SIG-M5 treated with dmso at 0.1 percent for 504 hours (cell line): ENCODE data around the gene ITPR1.

Experiments
- DNase-seq: peaks from one replicate; lab custom pipeline; 2025; ENCODE audit not compliant: unreplicated experiment; lab: John Stamatoyannopoulos, UW

Gene ITPR1

DNA sequence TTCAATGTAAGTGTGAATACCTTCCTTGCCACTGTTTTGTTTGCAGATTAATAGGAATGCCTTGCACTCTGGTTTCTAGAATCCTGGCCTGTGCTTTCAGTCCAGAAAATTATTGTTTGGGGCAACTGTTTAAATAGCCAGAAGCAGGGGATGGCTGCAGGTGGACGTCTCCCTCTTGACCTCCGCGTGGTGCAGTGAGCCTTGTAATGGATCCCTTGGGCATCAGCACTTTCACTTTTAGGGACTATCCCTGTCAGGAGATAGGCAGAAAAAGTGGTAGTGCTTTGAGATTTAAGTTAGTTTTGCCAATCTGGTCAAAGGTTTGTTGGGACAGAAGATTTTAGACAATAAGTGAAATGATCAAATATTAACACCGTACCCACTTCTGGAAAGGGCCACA is 307.4 kb downstream of the ITPR1 start:
- no peak for DNase-seq

DNA sequence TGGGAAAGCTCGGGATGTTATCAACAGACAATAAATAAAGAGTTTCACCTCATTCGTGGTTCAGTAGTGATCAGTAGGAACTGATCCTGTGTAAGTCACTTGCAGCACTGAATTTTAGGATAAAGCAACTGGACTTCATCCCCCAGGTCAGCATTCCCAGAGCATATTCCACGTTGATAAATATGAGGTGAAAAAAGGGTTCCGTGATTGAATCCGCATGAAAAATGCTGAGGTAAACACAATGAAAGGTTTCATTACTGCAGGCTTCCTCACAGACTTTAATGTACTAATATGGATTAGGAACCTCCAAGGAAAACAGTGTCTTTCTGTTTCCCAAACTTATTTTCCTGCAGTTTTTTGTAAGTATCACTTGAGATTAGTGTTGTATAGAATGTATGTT is 308.7 kb downstream of the ITPR1 start:
- no peak for DNase-seq

DNA sequence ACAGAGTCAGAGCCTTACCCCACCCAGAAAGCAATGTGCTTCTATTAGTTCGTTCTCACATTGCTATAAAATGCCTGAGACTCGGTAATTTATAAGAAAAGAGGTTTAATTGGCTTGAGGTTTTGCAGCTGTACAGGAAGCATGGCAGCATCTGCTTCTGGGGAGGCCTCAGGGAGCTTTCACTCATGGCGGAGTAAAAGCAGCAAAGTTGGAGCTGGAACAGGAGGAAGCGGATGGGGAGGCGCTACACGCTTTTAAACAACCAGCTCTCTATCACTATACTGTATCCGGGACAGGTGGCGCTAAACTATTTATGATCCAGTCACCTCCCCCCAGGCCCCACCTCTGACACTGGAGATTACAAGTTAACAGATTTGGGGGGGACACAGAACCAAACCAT is 309.8 kb downstream of the ITPR1 start:
- DNase-seq = no peak

DNA sequence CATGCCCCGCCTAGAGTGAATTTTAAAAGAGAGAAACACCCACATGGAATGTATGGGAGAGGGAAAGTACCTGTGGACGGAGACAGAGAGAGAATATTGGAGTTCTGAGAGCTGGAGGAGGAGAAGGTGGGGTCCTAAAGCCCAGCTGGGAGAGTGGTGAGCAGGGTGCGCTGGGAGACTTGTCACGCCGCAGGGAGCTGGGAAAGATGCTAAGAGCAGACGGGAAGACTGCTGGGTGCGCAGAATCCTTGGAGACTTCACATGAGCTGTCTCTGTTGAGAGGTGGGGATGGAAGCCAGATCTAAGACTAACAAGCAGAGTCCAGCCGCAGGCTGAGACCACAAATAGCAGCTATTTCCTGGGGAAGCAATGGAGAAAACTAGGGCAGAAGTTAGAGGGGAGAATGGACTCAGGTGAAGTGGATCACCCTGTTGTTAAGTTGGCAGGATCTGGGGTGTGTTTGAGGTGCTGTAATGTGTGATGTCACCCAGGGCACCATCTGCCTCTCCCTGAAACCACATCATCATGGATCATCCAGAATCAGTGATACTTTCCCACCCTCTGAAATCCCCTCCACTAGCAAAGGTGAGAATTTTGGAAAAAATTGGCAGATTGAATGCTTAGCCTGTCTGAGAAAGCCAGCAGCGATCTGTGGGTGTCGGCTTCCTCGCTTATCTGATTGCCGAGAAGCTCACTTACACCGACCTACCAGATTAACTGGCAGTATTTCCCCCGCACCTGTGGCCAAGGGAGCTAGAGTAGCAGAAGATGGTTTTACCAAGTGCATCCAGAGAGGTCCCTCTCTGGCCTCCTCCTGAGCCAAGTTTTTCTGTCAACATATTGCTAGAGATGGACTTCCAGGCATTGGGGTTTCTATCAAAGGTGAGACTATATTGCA is 311.3 kb downstream of the ITPR1 start:
- no peak for DNase-seq

DNA sequence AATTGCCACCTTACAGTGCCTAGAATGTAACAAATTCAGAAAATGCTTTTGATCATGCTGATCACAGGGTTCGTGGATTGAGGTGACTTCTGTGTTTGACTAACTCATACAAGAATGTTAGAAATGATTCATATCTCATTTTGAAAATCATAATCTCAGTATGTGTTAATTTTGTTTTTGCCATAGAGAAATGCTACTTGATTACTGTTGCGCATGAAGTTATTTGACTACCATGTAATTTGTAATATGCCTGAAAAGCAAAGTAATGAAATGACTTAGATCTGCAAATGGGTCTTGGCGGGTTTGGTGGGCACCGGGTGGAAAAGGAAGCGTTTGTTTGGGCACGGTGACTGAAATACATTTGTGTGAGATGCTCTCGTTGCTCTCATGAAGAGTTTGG is 312.5 kb downstream of the ITPR1 start:
- no peak for DNase-seq

DNA sequence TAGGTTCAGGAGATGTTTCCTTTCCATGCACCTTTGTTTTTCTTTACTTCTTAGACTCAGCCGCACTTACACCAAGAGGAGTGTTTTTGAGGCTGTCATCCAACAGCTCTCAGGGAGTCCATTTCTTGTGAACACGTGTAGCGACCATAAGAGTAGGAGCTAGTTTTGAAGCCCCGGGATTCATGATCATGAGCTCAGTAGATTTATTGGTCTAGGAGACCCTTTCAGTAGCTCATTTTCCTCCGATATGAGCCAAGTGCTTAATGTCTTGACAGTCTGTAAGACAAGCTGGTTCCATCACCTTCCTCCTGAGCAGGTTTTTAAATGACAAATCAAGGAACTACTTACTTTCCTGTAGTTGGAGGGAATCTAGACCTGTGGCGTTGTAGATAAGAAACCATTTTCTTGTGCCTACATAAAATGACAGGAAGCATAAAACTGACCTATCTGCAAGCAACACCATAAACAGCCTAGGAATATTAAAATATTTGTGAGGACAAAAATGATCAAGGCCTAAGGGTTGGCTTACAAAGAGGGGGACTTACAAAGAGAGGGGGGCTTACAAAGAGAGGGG is 313.5 kb downstream of the ITPR1 start:
- no peak for DNase-seq

DNA sequence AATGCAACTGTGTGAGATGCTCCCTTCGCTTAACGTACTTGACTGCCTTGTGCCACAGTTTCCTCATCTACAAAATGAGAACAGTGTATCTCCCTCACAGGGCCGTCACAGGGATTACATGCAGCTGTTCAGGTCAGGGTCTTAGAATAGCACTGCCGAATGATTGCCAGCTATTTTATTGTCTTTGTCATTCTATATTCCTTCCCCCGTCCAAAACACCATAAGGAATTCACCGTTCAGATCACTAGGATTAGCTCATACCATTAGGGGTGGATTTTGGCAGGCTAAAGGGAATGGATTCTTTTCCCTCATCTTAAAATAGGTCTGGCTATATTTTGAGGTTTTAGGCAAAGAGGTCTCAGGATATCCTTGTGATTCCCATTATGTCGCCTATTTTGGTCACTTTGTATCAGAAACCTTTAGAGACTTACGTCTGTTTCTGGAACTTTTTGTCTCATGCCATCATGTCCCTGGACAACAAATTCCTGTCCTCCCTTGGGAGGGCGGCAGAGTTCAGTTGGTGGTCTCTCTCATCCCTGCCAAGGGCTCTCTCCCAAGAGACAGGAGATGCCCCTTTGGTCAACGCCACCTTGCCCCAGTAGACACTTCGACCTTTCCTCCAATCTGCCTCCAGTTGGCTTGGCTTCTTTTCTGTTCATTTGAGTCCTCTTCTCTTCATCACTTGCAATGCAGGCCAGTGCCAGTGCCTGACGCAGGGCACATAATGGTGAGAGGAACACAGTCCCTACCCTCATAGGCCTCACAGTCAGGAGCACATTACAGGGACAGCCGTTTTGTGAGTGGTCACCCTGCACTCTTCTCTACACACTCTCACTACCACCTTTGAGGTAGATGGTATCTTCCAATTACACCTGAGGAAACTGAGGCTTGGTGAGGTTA is 314.5 kb downstream of the ITPR1 start:
- DNase-seq = no peak

DNA sequence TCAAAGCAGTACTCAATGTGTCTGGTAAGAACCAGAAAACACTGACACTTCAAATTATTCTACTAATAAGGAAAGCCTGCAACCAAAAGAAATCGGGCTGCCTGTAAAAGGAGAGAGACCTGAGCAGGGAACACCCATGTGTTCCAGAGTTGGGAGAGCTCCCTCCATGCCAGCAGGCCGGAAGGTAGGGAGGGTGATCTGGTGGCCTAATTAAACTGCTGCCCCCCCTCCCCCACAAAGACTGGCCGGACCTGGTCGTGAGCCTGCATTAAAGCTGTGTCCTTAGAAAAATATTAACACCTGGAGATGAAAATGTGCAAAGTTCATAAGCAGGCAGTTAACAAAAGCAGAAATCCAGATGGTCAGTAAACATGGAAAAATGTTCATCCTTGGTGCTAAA is 315.5 kb downstream of the ITPR1 start:
- DNase-seq = no peak

DNA sequence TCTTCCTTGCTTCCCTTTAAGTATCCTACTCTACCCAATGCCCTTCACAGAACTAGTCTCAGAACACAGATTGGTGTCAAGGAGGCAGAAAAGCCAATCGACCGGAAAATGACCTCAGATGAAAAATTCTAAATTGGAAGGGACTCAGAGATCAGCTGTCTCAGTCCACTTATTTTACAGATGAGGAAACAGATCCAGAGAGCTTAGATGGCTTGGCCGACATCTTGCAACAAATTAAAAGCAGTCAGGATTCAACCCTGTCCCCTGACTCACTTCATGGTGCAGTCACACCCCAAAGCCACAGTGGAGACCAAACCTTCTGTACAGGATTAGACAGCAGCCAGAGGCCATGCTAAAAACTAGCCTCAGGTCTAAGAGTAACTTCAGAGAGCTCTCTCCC is 316.8 kb downstream of the ITPR1 start:
- DNase-seq = no peak

DNA sequence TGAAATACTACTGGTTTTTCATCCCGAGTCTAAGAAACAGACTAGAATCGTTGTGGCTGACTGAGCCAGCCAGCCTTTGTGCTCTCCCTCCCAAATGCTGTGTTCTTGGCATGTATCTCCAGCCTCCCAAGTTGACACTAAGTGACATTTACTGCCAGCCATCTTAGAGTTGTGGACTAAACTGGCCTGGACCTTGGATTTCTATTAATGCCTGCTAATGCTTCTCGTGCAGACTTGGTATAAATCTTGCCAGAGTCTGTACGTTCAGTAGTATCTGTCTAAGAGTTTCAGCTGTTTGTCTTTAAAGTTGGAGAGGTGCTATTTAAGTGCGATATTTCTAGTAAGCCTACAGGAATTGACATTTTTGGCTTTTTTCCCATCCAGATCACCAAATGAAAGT is 319.4 kb downstream of the ITPR1 start:
- DNase-seq = no peak

DNA sequence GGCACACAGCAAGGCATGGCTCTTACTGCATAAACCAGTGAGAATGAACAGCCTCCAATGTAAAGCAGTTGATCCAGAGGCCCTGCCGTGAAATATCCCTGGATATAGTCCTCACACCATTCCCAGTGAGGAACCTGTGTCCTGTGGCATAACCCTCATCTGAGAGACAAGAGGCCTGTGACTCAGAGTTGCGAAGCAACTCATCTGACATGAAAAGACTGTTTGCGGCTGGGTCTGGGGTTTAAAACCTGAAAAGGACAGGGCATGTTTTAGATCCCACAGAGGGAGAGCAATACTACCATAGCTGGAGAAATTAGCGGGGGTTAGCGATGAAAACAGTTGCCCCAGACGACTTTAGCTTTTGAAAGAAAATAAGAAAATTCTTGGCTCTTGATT is 320.8 kb downstream of the ITPR1 start:
- no peak for DNase-seq

DNA sequence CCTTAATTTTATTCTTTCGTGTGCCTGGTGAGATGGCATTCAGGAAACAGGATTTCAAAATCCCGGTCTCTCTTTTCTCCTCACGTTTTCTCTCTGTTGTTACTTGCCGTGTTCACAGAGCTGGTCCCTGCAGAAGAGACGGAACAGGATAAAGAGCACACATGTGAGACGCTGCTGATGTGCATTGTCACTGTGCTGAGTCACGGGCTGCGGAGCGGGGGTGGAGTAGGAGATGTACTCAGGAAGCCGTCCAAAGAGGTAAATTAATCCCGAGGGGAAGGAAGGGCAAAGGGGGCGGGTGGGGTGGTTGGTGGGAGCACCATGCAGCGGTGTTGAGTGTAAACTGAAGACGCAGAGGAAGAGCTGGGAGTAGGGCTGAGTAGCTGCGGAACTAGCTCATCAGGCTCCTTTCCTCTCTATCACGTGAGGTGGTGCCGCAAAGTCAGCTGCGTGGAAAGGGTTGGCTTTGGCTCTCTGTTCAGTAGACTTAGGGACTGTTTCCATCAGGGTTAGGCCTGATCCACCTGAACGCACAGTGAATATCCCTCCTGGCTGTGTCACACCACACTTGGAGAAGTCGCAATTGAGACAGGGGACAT is 321.3 kb downstream of the ITPR1 start:
- no peak for DNase-seq

DNA sequence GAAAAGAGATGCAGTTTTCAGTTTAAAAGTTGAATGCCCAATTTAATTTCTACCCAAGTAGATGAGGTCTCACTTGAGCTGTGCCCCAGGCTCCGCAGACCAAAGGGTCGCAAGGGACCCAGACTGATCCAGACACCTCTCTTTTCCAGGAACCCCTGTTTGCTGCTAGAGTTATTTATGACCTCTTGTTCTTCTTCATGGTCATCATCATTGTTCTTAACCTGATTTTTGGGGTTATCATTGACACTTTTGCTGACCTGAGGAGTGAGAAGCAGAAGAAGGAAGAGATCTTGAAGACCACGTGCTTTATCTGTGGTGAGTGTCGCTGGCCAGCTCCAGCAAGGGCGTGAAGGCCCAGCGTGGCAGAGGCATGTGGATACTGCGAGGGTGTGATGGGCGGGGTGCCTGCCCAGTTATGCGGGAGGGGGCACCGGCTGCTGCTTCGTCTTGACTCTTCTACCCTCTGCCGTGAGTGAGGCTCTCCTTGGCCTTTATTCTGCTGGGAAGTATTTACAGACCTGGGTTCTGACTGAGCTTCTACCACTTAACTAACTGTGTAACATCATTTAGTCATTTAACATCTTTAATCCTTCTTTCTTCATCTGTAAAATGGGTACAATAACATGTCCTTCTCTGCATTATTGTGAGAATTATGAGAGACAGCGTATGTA is 321.9 kb downstream of the ITPR1 start:
- no peak for DNase-seq

DNA sequence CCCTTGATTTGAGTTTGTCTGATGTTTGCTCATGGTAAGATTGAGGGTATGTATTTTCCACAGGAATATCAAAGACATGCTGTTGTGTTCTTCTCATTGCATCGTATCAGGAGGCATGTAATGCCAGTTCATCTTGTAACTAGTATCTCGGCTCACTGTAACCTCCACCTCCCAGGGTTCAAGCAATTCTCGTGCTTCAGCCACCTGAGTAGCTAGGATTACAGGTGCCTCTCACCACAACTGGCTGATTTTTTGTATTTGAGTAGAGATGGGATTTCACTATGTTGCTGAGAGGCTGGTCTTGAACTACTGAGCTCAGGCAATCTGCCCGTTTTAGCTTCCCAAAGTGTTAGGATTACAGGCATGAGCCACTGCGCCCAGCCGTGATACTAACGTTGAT is 323.2 kb downstream of the ITPR1 start:
- no peak for DNase-seq

DNA sequence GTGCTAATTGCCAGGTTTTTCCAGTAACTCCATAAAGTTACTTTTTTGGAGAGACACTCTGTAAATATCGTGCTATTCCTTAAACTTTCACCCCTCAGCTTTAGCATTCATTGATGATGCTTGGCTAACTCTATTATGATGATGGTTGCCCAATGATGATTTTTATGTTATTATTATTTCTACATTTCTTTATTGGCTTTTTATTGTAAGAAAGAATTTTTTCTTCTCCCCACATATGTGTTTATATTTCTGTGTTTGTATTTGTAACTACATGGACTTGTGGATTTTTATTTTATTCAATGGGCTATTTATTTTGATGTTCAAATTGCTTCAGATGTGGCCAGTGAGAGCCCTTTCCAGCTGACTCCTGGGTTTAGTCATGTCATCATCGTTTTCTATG is 323.6 kb downstream of the ITPR1 start:
- DNase-seq = no peak

DNA sequence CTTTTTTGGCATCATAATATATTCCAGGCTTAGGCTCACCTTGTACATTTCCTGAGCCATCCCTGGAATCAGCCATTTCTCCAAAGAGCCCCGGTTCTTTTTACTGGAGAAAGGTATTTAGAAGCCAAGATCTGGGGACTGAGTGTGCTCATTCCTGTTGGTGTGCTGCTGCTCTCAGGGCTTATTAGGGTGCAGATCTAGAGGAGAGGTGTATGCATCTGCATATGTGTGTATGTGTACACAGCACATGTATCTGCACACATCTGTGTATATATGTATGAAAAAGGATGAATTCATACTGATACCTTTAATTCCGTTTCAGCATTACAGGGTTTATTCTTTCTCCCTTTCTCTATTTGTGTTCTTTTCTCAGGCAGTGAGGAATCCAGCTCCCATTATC is 324.0 kb downstream of the ITPR1 start:
- no peak for DNase-seq

DNA sequence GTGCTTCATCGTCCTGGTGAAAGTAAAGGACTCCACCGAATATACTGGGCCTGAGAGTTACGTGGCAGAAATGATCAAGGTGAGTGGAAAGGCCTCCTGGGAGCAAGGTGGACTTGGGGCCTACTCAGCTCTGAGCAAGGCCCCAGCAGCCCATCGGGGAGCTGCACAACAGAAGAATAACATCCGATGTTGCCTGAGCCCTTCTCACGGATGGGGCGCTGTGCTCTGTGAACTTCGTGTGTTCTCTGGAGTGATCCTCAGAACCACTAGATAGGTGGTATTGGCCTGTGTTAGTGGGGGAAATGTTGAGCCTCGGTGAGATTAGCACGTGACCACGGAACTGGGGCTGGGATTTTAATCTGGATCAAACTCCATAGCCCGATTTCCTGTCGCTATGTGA is 325.0 kb downstream of the ITPR1 start:
- no peak for DNase-seq

DNA sequence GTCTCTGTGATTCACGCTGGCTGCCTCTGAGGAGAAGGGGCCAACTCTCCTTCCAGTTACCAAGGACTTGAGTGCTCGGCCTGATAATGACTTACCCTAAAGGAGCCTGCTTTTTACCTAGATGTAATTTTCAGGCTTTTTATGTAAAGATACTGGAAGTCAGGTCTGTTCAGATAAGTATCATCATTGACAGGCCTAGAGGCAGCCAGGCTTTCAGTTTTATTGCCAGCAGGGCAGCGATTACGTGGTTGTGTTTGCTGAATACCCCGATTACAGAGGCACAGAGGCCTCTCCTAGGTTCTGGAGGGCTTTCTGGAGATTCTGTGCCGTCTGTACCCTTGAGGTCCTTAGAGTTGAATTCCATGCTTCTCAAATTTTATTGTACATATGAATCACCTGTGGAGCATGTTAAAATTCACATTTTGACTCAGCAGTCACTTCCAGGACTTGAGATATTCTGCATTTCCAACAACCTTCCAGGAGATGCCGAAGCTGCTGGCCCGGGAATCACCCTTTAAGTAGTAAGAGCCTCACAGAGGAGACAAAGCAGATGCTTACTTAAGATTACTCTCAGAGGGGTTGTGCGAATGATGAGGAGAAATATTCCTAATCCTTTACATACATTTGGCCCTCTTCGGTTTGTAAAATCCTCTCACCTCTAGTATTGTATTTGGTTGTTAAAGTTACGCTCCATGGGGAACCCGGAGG is 326.0 kb downstream of the ITPR1 start:
- DNase-seq = no peak

DNA sequence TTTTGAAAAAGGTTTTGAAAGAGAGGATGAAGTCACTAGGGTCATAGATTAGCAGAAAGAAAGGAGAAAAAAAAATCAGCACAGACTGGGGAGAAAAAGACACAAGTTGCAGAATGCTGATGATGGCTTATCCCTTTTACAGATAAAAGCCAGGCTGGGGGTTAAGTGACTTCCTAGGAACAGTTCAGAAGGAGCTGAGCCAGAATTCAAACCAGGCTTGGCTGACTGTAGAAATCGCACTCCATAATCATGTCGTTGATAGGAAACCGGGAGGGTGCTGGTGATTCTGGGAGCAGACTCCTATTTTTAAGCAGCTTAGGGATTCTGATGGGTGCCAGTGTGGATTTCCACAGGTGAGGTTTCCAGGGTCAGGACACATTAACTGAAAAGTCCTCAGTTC is 326.6 kb downstream of the ITPR1 start:
- no peak for DNase-seq
